HEK293 (cell line): ENCODE measurements around the gene UBE2F.

Source experiments
- HOXC10 ChIP-seq: sonication (generic); formaldehyde crosslinking; IDR thresholded peaks from 2 replicates; pipeline ENCODE4 v1.8.1; 2023; ENCODE audit warnings: mild to moderate bottlenecking, missing genetic modification reagents
- KLF7 ChIP-seq: fragments of 450-650 bp; formaldehyde crosslinking; IDR thresholded peaks from 2 replicates; pipeline ENCODE4 v1.5.1; 2016; ENCODE audit warnings: missing biosample characterization, missing genetic modification characterization, borderline replicate concordance
- PATZ1 ChIP-seq: fragments of 450-650 bp; formaldehyde crosslinking; IDR thresholded peaks from 2 replicates; pipeline ENCODE4 v1.5.1; 2016; ENCODE audit warnings: missing biosample characterization, missing genetic modification characterization
- PRDM1 ChIP-seq: fragments of 450-650 bp; formaldehyde crosslinking; IDR thresholded peaks from 2 replicates; pipeline ENCODE4; 2016; ENCODE audit warnings: missing biosample characterization, missing genetic modification characterization
- PRDM10 ChIP-seq: fragments of 450-650 bp; formaldehyde crosslinking; IDR thresholded peaks from 2 replicates; pipeline ENCODE4 v1.5.1; 2016; ENCODE audit warnings: missing biosample characterization, missing genetic modification characterization
- SALL2 ChIP-seq: fragments of 450-650 bp; formaldehyde crosslinking; IDR thresholded peaks from 2 replicates; pipeline ENCODE4 v1.5.0; 2017; ENCODE audit warnings: missing biosample characterization, mild to moderate bottlenecking, missing genetic modification characterization, borderline replicate concordance
- YY1 ChIP-seq: fragments of 450-650 bp; formaldehyde crosslinking; IDR thresholded peaks from 2 replicates; pipeline ENCODE4 v1.5.1; 2018; ENCODE audit warnings: missing biosample characterization, missing genetic modification characterization
- ZBTB1 ChIP-seq: fragments of 450-650 bp; formaldehyde crosslinking; IDR thresholded peaks from 2 replicates; pipeline ENCODE4 v1.5.1; 2016; ENCODE audit warnings: missing biosample characterization, missing genetic modification characterization
- ZBTB11 ChIP-seq: fragments of 450-650 bp; formaldehyde crosslinking; conservative IDR thresholded peaks from 2 replicates; pipeline ENCODE4 v1.5.1; 2016; ENCODE audit warnings: low read depth, missing biosample characterization, missing genetic modification characterization
- ZBTB49 ChIP-seq: fragments of 450-650 bp; formaldehyde crosslinking; IDR thresholded peaks from 2 replicates; pipeline ENCODE4 v1.5.1; 2016; ENCODE audit warnings: missing biosample characterization, missing genetic modification characterization, low read depth
- ZIC2 ChIP-seq: fragments of 450-650 bp; formaldehyde crosslinking; IDR thresholded peaks from 2 replicates; pipeline ENCODE4 v1.5.1; 2016; ENCODE audit warnings: missing biosample characterization, missing genetic modification characterization
- ZNF10 ChIP-seq: fragments of 450-650 bp; formaldehyde crosslinking; IDR thresholded peaks from 2 replicates; pipeline ENCODE4 v1.5.1; 2017; ENCODE audit warnings: missing biosample characterization, missing genetic modification characterization
- ZNF112 ChIP-seq: fragments of 450-650 bp; formaldehyde crosslinking; IDR thresholded peaks from 2 replicates; pipeline ENCODE4 v1.5.0; 2017; ENCODE audit warnings: missing biosample characterization, missing genetic modification characterization
- ZNF132 ChIP-seq: fragments of 450-650 bp; formaldehyde crosslinking; IDR thresholded peaks from 2 replicates; pipeline ENCODE4 v1.5.1; 2017; ENCODE audit warnings: missing biosample characterization, missing genetic modification characterization, borderline replicate concordance
- ZNF146 ChIP-seq: fragments of 450-650 bp; formaldehyde crosslinking; IDR thresholded peaks from 2 replicates; pipeline ENCODE4 v1.5.1; 2016; ENCODE audit warnings: missing biosample characterization, missing genetic modification characterization
- ZNF239 ChIP-seq: fragments of 450-650 bp; formaldehyde crosslinking; IDR thresholded peaks from 2 replicates; pipeline ENCODE4 v1.5.1; 2016; ENCODE audit warnings: missing biosample characterization, missing genetic modification characterization
- ZNF248 ChIP-seq: fragments of 450-650 bp; formaldehyde crosslinking; IDR thresholded peaks from 2 replicates; pipeline ENCODE4 v1.5.1; 2017; ENCODE audit warnings: missing biosample characterization, missing genetic modification characterization
- ZNF280D ChIP-seq: fragments of 450-650 bp; formaldehyde crosslinking; IDR thresholded peaks from 2 replicates; pipeline ENCODE4 v1.5.1; 2016; ENCODE audit warnings: missing biosample characterization, missing genetic modification characterization
- ZNF48 ChIP-seq: fragments of 450-650 bp; formaldehyde crosslinking; IDR thresholded peaks from 2 replicates; pipeline ENCODE4 v1.5.1; 2016; ENCODE audit warnings: missing biosample characterization, missing genetic modification characterization
- ZNF561 ChIP-seq: fragments of 450-650 bp; IDR thresholded peaks from 2 replicates; pipeline ENCODE4 v1.5.1; 2018; ENCODE audit warnings: missing biosample characterization, missing genetic modification characterization, borderline replicate concordance
- ZNF624 ChIP-seq: fragments of 450-650 bp; formaldehyde crosslinking; IDR thresholded peaks from 2 replicates; pipeline ENCODE4 v1.5.1; 2017; ENCODE audit warnings: missing biosample characterization, missing genetic modification characterization
- ZNF707 ChIP-seq: fragments of 450-650 bp; formaldehyde crosslinking; IDR thresholded peaks from 2 replicates; pipeline ENCODE4 v1.5.1; 2016; ENCODE audit warnings: missing biosample characterization, missing genetic modification characterization
- ZNF76 ChIP-seq: fragments of 450-650 bp; formaldehyde crosslinking; IDR thresholded peaks from 2 replicates; pipeline ENCODE4; 2016; ENCODE audit warnings: low read depth, missing biosample characterization, missing genetic modification characterization, borderline replicate concordance
- TF ChIP-seq, protein P1 (sequence below): fragments of 450-650 bp; formaldehyde crosslinking; IDR thresholded peaks from 2 replicates; pipeline ENCODE4 v1.5.1; 2016; ENCODE audit warnings: missing biosample characterization, missing genetic modification characterization

The UBE2F gene

GRCh38 chr2:237966565-237967462, at the start of gene UBE2F (continued):
- TF ChIP-seq, protein P1, sequence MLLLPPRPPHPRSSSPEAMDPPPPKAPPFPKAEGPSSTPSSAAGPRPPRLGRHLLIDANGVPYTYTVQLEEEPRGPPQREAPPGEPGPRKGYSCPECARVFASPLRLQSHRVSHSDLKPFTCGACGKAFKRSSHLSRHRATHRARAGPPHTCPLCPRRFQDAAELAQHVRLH: no peak
- TF ChIP-seq ZBTB49 (no peak), ZNF132 (tag by site-specific recombination) (no peak), KLF7 (no peak), PRDM1 (no peak), ZNF248 (tag by site-specific recombination) (no peak), ZNF561 (peak; percentile 44; the same call in 1 of the 2 replicates), ZBTB1 (tag by site-specific recombination) (no peak), ZNF10 (tag by site-specific recombination) (no peak), HOXC10 (no peak), ZNF707 (no peak), ZNF280D (tag by site-specific recombination) (no peak), ZNF76 (tag by site-specific recombination) (peak; percentile 59; the same call in 1 of the 2 replicates), ZNF624 (no peak), ZNF112 (tag by site-specific recombination) (no peak), SALL2 (tag by site-specific recombination) (no peak), YY1 (tag by site-specific recombination) (peak; percentile 62; the same call in 1 of the 2 replicates), ZNF146 (tag by site-specific recombination) (no peak), PRDM10 (tag by site-specific recombination) (0 out of 2 replicates have a peak, but pooled peaks have one; percentile 13), ZNF48 (tag by site-specific recombination) (no peak), PATZ1 (tag by site-specific recombination) (peak; percentile 45; the same call in 1 of the 2 replicates), ZBTB11 (tag by site-specific recombination) (peak; percentile 49), ZNF239 (tag by site-specific recombination) (no peak), ZIC2 (0 out of 2 replicates have a peak, but pooled peaks have one; percentile 8)
